MCF 10A (cell line): Measurements from ENCODE around the gene PTGFRN. TPM values are rescaled to one million over a fixed set of nuclear protein-coding genes. Genes with fewer than 3 reads are reported as not detected.

Experiments
- BruUV-seq: library from RNA; stranded (reverse); fragments of 400-500 nt; replicated peaks from 2 replicates; lab custom pipeline; 2021; lab: Mats Ljungman, UMichigan
- CTCF ChIA-PET: fragments of 300-600 bp; sonication (Branson Sonifier 250); formaldehyde crosslinking; extraction: SDS; loops from one replicate; lab custom pipeline; 2021; ENCODE audit warnings: antibody characterized with exemption, inconsistent platforms; lab: Yijun Ruan, JAX
- POLR2A ChIA-PET: fragments of 300-600, 350-650 bp; sonication (Branson Sonifier 250); formaldehyde crosslinking; extraction: SDS; loops from one replicate; lab custom pipeline; 2020; ENCODE audit warnings: antibody characterized with exemption, inconsistent platforms; lab: Yijun Ruan, JAX
- DNase-seq: peaks from one replicate; pipeline ENCODE4 v3.0.0-alpha.2; 2018; ENCODE audit not compliant: unreplicated experiment
- H3K27ac Mint-ChIP-seq: one replicate; pipeline ENCODE4 v1.8.0; 2022; ENCODE audit warnings: mild to moderate bottlenecking, low read depth, mixed read lengths; ENCODE audit not compliant: unreplicated experiment
- H3K27me3 Mint-ChIP-seq: one replicate; pipeline ENCODE4 v1.8.0; 2022; ENCODE audit warnings: mixed read lengths; ENCODE audit not compliant: insufficient read depth, unreplicated experiment
- H3K36me3 Mint-ChIP-seq: one replicate; pipeline ENCODE4 v1.8.0; 2022; ENCODE audit warnings: mild to moderate bottlenecking, moderate library complexity, mixed read lengths; ENCODE audit not compliant: insufficient read depth, unreplicated experiment
- H3K4me1 Mint-ChIP-seq: one replicate; pipeline ENCODE4 v1.8.0; 2022; ENCODE audit warnings: mixed read lengths; ENCODE audit not compliant: insufficient read depth, unreplicated experiment
- H3K4me3 Mint-ChIP-seq: one replicate; pipeline ENCODE4 v1.8.0; 2022; ENCODE audit warnings: mild to moderate bottlenecking, moderate library complexity, mixed read lengths; ENCODE audit not compliant: unreplicated experiment
- H3K9me3 Mint-ChIP-seq: one replicate; pipeline ENCODE4 v1.8.0; 2022; ENCODE audit warnings: mixed read lengths; ENCODE audit not compliant: unreplicated experiment
- CTCF ChIP-seq: fragments of 200-600 bp; IDR thresholded peaks from one replicate; pipeline ENCODE4 v1.8.0; 2022; ENCODE audit warnings: antibody characterized with exemption, mild to moderate bottlenecking; ENCODE audit not compliant: unreplicated experiment
- intact Hi-C: fragments of 100-400 bp; cut with micrococcal nuclease; formaldehyde crosslinking; loops from 2 replicates; pipeline ENCODE4 v1.14.1; 2022
- total RNA-seq: library from RNA; stranded (reverse); gene quantifications from 2 replicates; pipeline ENCODE4 v1.2.3, GENCODE V29; 2022

The PTGFRN gene
- total RNA-seq, 1 experiment from 2014 or later: 45.2 TPM

GRCh38 chr1:116918714-116919357 is 9.1 kb downstream of the PTGFRN start:
- CTCF ChIA-PET: interaction anchor here (0.9 kb wide), 1 partner anchor 102 kb away, joined by 3 read pairs; no protein-coding TSS in a partner anchor
- H3K27ac Mint-ChIP-seq: no peak overlapping the region
- no peak overlapping the region for H3K4me3 Mint-ChIP-seq
- BruUV-seq: no TSS peak
- peaks cover 38% of the 10 kb centered on the region for H3K4me1 Mint-ChIP-seq
- no peaks in the 10 kb centered on the region for H3K9me3 Mint-ChIP-seq
- no peak for TF ChIP-seq CTCF
- DNase-seq: peak; percentile 85
- no peaks in the 10 kb centered on the region for H3K27me3 Mint-ChIP-seq
- POLR2A ChIA-PET: interaction anchor here (0.6 to 4.9 kb wide), 4 partner anchors 8 to 222 kb away, joined by 3 to 22 read pairs (median 4); partner anchors contain the start of genes PTGFRN and TTF2
- no peaks in the 10 kb centered on the region for H3K36me3 Mint-ChIP-seq
- intact Hi-C loops: loop anchor here (10.0 kb wide), 1 partner anchor 136 kb away; no protein-coding TSS in a partner anchor

- no TSS peak for BruUV-seq
- POLR2A ChIA-PET: interaction anchor here (1.5 to 4.9 kb wide), 3 partner anchors 9 to 140 kb away, joined by 4 to 22 read pairs (median 5); partner anchors contain the start of genes PTGFRN and TTF2
Observed at GRCh38 chr1:116919802-116920201, 10.1 kb downstream of the PTGFRN start.

GRCh38 chr1:116920211-116920610 is 10.5 kb downstream of the PTGFRN start:
- Mint-ChIP-seq H3K9me3 (no peaks in the 10 kb centered on the region), H3K27ac (peak overlapping the region; percentile 86), H3K36me3 (no peaks in the 10 kb centered on the region), H3K4me3 (peak overlapping the region; percentile 36), H3K4me1 (peaks cover 33% of the 10 kb centered on the region), H3K27me3 (no peaks in the 10 kb centered on the region)
- ChIA-PET CTCF (interaction anchor here (0.8 kb wide), 2 partner anchors 183 to 848 kb away, joined by 3 to 4 read pairs; no protein-coding TSS in a partner anchor), POLR2A (interaction anchor here (1.5 to 4.9 kb wide), 2 partner anchors 10 to 38 kb away, joined by 4 to 22 read pairs; partner anchors contain the start of gene PTGFRN)
- no TSS peak for BruUV-seq
- no peak for TF ChIP-seq CTCF
- no peak for DNase-seq
- intact Hi-C loops: no loop called here

More at GRCh38 chr1:116919802-116920201, 10.1 kb downstream of the PTGFRN start:
- CTCF ChIA-PET: interaction anchor here (0.8 kb wide), 1 partner anchor 849 kb away, joined by 4 read pairs; no protein-coding TSS in a partner anchor
- DNase-seq: peak; percentile 52
- peak overlapping the region; percentile 36 for H3K4me3 Mint-ChIP-seq
- no peaks in the 10 kb centered on the region for H3K27me3 Mint-ChIP-seq
- H3K27ac Mint-ChIP-seq: peak overlapping the region; percentile 86
- H3K9me3 Mint-ChIP-seq: no peaks in the 10 kb centered on the region
- H3K4me1 Mint-ChIP-seq: peaks cover 37% of the 10 kb centered on the region
- no peaks in the 10 kb centered on the region for H3K36me3 Mint-ChIP-seq
- TF ChIP-seq CTCF: no peak
- intact Hi-C loops: loop anchor here (10.0 kb wide), 1 partner anchor 135 kb away; no protein-coding TSS in a partner anchor

GRCh38 chr1:116921301-116921885 is 11.7 kb downstream of the PTGFRN start:
- Mint-ChIP-seq H3K27me3 (no peaks in the 10 kb centered on the region), H3K36me3 (no peaks in the 10 kb centered on the region), H3K4me3 (no peak overlapping the region), H3K9me3 (no peaks in the 10 kb centered on the region), H3K4me1 (peaks cover 23% of the 10 kb centered on the region), H3K27ac (peak overlapping the region; percentile 31)
- no peak for TF ChIP-seq CTCF
- intact Hi-C loops: no loop called here
- DNase-seq: peak; percentile 51
- BruUV-seq: no TSS peak
- CTCF ChIA-PET: interaction anchor here (0.7 to 0.8 kb wide), 2 partner anchors 122 to 184 kb away, joined by 3 read pairs; no protein-coding TSS in a partner anchor
- POLR2A ChIA-PET: interaction anchor here (1.7 to 4.9 kb wide), 2 partner anchors 11 to 139 kb away, joined by 3 to 22 read pairs; partner anchors contain the start of genes PTGFRN and TTF2
